Ovary (tissue), 3 donors: Measurements from ENCODE around the gene ANO2.

Experiments
- POLR2A ChIP-seq: fragments of 450-650 bp; IDR thresholded peaks from one replicate; pipeline ENCODE4 v1.6.1; 2017; ENCODE audit warnings: antibody characterized with exemption, mild to moderate bottlenecking, moderate library complexity
- TF ChIP-seq, protein P1 (sequence below), 3 donors: fragments of 450-650 bp in 2 of 3; fragments of 200-600 bp in 1 of 3; IDR thresholded peaks; one replicate each; pipeline versions ENCODE4 v1.5.1 to v1.8.0; 2016 to 2022; ENCODE audit warnings: antibody characterized with exemption in 3 of 3, mild to moderate bottlenecking in 1 of 3
- donor health status: DM: no; HTN: no; CAD: no.

DNA sequence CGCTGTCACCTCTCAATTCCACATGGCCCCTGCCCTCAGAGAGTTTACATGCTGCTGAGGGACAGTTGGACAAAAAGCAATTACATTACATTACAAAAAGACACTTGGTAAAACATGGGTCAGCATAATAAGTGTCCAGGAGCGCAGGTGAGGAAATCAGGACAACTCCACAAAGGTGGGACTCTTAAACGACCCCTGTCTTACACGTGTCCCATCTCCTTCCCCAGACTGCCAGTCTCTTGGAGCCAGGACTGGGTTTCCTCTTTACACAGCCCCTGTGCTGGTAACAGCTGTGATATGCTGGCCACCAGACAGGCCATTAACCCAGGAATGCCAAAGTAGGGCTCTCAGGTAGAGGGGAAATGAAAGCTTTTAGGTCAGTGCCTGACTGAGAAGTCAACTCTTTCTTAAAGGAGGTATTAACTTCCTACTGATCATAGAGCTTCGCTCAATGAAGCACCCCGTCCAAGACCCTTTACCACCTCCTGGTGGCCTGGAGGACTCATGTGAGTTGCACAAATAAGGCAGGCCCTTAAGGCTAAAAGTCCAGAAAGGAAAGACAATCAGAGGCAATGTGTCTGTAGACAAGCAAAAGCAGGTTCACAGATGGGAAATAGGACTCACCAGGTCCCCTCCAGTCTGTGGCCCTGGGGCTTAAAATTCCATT, 55.5 kb downstream of the ANO2 start:
- TF ChIP-seq, protein P1, sequence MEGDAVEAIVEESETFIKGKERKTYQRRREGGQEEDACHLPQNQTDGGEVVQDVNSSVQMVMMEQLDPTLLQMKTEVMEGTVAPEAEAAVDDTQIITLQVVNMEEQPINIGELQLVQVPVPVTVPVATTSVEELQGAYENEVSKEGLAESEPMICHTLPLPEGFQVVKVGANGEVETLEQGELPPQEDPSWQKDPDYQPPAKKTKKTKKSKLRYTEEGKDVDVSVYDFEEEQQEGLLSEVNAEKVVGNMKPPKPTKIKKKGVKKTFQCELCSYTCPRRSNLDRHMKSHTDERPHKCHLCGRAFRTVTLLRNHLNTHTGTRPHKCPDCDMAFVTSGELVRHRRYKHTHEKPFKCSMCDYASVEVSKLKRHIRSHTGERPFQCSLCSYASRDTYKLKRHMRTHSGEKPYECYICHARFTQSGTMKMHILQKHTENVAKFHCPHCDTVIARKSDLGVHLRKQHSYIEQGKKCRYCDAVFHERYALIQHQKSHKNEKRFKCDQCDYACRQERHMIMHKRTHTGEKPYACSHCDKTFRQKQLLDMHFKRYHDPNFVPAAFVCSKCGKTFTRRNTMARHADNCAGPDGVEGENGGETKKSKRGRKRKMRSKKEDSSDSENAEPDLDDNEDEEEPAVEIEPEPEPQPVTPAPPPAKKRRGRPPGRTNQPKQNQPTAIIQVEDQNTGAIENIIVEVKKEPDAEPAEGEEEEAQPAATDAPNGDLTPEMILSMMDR (IDR thresholded peaks at IDR 0.05) = no peak
- TF ChIP-seq POLR2A = no peak
